HG02938 (cell line): Measurements from ENCODE around the gene RAC2.
"Not testable (repeated sequence)": the region's sequence is repeated elsewhere in the genome, so short reads cannot be mapped to it uniquely, and the experiment has no call there.

Experiments
- ATAC-seq: cut with Tn5 transposase; IDR thresholded peaks from one replicate; pipeline ENCODE4 v1.9.1; 2021; ENCODE audit warnings: mild to moderate bottlenecking, moderate library complexity; ENCODE audit not compliant: unreplicated experiment

The RAC2 gene

DNA sequence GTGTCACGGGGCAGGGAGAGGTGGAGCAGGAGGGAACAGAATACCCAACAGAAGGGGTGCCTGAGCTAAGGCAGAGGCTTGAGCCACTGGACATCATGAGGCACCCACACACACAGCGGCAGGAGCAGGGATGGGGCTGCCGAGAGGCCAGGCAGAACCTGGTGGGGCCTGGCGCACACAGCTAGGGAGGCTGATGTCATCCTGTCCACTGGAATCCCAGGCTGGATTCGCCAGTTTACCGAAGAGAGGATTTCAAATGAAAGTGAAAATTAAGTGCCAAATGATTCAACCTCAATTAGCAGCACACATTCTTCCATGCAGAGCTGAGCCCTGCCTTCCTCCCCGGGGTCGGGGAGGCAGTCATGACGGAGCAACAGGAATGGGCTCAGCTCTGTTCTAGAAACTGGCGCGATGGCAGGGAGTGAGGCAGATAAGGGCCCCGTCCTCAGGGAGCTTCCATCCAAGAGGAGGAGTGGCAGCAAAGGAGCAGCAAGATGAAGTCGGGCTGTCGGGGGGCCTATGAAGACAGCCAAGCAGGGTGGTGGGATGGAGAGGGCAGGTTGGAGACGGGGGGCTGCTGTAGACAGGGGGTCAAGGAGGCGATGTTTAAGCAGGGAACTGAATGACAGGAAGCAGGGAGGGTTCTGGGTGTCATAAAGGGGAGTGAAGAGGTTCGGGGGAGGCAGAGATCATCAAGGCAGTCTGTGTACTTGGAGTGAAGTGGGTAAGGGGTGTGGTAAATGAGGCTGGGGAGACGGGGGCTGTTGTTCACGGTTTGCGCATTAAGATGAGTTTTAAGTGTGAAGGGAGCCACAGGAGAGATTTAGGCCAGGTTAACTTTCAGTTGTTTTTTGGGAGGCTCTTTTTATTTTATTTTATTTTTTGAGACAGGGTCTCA is 6.4 kb downstream of the RAC2 start:
- ATAC-seq, result no peak

DNA sequence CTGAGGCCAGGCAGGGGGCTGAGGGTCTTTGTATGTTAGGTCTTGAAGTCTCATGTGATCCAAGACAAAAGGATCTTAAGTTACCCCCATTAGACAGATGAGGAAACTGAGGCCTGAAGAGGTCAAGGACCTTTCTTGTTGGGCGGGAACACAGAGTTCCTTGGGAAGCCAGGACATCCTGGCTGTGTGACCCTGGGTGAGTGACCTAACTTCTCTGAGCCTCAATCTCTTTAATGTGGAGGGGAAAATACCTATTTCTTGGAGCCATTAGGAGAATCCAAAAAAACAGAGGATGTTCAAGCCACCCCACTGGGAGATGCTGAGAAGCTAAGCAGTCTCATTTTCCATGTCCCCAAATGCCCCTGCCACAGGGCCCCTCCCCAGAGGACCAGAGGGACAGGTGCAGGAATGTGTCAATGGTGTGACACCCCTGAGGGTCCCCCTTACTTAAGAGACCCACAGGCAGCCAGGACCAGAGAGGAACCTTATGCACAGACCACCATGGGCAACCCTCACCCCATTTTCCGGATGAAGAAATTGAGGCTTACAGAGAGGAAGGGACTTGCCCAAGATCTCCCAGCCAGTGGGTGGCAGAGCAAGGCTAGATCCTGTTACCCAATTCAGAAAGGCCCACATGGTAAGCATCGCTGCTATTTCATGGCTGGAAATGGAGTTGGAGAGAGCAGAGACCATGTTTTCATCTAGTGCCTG is 8.0 kb downstream of the RAC2 start:
- ATAC-seq, result no peak

DNA sequence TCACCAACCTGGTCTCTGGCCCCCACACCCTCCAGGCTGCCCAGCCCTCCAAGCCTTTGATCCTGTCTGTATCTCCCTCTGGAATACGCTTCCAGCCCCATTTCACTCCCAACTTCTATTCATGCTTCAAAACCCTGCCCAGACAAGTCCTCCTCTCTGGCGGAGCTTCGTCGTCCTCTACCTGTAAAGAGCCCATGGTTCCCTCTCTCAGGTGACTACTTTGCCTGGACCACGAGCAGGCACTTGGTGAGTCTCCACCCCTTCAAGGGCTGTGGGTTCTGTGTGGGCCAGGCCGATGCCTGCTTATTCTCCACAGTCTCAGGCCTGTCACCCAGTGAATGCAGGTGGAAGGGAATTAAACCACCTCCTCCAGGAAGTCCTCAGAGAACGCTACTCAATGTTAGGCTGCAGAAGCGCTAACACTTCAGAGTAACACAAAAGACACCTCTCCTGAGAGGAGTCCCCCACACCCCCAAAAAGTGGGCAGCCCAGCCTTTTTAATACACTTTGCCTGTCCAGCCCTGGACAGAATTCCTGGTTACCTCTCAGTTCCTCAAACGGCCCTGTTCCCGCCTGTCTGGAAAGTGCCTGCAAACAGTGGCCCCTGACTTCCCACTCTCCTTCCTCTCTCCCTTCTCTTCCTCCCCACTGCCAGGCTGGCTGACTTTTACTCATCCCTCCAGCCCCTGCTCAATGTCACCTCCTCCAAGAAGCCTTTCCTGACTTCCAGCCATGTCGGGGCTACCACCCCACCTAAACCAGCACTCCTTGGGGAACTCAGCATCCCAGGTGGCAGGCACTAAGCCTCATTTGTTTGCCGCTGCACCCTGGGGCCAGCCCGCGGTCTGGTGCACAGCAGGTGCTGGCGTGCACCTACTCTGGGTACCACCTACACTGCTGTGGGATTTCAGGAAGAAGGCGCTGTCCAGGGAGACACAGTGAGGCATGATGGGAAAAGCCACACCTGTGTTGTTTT is 9.0 kb downstream of the RAC2 start:
- no peak for ATAC-seq

DNA sequence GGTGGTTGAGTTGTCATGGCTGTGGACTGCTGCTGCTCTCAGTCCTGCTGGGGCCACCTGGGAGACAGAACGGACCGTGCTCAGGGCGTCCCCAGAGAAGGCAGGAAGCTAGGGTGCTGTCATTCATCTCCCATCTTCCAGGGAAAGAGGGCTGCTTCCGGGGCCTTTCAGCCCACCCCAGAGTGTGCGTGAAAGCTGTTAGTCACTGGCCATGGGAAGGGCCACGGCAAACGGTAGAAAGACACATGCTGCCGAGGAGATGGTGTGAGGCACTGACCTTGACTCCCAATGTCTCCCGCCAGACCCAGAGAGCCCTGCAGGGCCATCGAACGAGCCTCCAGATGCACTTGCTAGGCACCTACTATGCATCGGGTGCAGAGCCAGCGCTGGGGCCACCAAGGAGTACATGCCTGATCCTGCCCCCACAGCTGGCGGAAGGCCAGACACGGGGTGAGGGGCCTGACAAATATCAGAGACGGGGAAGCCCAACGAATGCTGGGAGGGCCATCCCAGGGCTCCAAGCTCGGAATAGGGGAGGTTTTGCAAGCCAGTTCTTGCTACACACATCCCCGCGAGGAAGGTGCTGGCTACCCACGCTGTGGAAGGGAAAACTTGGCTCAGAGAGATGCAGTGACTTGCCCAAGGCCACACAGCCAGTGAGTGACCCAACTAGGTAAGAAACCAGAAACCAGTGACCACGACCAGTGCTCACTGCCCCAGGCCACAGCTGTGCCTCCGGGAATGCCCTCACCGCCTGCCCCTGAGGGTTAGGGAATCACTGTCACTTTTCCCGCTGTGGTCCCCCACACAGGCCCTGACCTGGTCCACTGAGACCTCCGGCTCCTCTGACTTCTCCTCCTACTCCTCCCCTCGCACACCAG is 10.1 kb downstream of the RAC2 start:
- no peak for ATAC-seq

DNA sequence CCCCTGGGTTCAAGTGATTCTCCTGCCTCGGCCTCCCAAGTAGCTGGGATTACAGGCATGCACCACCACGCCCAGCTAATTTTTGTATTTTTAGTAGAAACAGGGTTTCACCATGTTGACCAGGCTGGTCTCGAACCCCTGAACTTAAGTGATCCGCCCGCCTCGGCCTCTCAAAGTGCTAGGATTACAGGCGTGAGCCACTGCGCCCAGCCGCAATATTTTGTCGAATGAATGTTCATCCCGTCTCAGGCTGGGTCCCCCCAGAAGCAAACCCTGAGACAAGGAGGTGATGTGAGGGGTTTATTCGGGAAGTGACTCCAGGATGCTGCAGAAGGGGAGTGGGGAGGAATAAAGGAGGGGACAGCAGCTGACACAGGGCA is 10.7 kb downstream of the RAC2 start:
- not testable (repeated sequence) for ATAC-seq

DNA sequence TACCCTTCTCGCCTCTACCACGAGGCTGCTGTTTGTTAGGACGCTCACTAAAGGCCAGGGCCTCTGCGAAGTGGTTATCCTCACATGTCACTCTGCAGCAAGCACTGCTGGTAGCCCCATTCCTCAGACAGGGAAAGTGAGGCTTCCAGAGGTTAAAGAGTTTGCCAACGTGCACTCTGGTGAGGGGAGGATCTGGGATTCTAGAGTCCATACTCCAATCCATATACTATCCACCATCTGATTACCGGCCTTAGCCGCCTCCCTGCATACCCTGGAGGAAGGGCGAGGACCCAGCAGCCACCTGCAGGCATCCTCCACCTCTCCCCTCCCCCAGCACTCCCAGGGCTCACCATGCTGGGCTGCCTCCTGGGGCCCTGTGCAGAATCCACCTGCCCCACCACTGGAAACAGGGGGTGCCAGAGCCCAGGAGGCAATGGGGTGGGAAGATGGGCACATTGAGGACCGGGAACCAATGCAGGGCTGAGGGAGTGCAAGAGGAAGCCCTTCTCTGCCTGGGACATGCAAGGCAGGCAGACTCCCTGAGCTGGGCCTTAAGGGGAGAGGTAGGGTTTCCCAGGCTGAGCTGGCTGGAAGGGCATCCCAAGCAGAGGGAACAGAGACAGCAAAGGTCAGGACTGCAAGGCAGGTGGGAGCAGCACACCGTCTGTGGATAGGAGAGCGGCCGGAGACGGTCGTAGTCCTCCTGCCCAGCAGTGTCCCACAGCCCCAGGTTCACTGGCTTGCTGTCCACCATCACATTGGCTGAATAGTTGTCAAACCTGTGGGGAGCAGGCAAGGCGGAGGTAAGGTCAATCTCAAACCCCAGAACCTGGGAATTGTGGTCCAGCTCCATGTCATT is 11.7 kb downstream of the RAC2 start:
- ATAC-seq, result no peak

DNA sequence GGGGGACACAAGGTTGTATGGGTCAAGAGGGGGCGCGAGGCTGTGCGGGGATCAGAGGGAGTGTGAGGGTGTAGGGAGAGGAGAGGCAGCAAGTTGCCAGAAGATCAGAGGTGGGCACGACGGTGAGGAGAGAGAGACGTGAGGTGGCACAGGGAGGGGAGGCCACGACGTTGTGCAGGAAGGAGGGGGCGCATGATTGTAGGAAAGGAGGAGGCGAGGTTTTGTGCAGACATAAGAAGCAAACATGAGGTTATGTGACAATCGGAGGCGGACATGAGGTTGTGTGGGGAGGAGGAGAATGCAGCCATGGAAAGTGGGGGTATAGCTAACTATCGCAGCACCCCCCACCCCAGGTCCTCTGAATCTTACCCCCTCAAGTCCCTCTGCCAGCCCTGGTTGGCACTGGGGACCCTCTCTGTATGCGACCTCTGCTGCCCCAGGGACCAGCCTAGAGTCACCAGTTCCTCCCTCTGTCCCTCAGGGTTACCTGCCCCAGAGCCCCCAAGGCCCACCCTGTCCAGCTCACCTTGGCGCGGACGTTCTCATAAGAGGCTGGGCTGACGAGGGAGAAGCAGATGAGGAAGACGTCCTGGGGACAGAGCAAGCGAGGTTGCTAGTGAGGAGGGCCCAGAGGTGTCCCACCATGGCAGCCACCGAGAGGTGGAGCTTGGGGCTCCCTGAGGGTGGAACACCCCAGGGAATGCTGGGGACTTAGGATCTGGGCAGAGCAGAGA is 12.5 kb downstream of the RAC2 start:
- no peak for ATAC-seq

DNA sequence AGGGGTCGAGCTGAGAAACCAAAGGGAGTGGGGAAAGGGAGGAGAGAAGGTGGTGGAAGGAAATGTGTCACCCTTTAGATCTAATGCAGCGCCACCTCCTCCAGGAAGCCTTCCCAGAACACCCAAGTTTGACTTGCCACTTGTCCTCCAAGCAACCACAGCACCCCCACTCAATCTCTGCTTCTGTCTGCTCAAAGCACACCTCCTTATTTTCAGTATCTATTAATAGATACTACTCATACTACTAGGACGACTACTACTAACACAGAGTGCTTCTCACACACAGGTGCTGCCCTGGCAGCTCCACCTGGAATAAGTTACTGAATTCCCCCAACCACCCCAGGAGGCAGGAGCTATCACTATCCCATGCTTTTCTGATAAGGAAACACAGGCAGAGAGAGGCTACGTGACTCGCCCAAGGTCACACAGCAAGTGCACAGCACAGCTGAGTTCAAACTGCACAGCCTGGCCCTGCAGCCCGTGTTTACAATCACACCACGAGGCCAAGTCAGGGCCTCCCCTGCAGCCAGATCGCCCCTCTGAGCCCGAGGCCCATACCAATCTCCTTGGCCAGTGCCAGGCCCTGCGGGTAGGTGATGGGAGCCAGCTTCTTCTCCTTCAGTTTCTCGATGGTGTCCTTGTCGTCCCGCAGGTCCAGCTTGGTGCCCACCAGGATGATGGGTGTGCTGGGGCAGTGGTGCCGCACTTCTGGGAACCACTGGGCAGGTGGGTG is 13.2 kb downstream of the RAC2 start:
- ATAC-seq, result no peak

DNA sequence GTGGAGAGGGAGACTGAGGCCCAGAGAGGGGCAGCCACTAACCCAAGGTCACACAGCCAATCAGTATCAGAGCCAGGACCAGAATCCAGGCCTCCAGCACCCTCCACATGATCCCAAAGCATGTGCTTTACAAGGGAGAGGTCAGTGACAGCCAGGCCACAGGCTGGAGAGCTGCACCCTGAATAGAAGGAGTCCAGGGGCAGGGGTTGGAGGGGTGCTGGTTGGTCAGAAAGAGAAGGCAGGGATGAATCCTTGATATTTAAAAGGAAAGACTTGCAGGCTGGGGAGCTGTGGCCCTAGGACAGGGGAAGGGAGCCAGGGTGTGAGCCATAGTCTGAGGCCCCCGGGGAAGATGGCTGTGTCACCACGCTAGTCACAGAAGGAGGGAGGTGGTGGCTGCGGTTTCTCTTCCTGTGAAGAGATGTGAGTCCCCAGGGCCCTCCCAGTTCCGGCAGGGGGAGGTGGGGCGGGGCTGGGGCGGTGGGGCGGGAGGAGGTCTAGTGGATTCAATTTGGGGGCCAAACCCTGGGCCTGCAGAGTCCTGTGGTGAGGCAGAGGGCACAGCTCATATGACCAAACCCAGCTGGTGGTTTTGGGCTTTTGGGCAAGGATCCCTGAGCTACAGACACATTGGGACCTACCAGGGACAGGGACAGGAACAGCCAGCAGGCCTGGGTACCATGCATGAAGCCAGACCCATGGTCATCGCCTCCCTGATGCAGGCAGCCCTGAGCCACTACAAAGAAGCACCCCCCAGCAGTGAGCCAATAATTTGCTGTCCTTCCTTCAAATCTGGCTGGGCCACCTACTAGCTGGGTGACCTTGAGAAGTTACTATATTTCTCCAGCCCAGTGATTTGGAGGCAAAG is 14.0 kb downstream of the RAC2 start:
- ATAC-seq, result no peak

DNA sequence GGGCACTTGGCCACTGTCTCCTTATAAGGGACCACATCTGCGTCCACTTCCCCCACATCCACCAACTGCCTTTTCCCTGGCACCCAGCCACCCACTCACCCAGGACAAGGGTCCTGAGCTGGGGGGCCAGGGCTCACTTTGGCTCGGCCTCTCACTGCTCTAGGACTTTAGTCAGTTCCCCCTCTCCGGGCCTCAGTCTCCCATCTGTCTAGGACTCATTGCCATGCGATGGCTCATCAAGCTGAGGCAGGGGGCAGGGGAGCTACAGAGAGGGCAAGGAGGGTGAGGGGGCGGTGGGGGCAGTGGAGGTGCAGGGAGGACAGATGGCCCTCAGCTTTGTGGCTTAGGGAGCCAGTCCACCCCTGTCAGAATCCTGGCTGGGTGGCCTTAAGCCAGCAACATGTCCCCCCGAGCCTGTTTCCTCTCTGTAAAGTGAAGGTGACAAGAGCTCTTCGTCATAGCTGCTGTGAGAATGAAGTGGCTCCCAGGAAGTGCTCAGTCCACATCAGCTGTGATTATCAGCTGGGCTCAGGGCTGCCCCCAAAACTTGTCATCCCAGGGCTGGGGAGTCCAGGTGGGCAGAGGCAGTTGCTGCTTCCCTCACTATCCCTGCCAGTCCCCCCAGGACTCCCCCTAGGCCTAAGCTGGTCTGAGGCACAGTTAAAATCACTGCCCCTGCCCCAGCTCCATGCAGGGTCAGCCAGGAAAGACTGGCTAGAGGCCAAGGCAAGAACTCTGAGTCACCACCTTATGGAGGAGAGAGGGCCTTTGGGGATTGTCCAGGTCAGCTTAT is 14.9 kb downstream of the RAC2 start:
- no peak for ATAC-seq

DNA sequence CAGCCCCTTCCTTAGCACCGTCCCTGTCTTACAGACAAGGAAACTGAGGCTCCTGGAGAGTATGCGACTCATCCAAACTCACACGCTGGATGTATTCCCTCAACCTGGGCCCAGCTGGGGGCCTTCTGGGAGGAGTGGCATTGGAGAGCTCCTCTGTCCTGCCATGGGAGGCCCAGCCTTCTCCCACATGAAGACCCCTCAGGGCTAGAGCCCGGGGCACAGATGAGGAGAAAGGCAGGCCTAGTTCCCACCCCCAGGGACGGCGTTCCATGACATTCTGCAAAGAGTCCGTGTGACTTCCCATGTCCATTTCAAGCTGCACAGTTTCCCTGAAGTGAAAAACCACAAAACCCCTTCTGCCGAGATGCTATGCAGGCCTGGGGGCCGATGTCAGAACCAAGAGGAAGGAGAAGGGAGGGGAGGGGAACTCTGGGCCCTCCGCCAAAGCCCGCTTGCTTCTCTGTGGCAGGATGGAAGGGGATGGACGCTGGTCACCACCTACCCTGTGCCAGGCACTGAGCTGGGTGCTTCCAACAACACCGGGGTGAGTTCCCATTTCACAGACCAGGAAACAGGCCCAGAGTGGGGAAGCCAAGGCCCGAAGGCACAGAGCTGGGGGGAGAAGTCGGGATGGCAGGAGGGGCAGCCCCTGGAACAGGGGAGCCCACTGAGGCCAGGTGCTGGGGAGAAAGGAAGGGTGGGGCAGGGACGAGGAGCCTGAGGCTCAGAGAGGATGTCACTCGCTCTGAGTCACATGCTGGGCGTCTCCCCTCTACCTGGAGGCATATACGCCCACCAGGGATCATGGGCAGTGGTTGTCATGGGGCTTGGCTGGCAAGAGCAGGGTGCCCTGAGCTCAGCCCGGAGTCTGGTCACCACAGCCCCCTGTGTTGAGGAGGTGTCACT is 15.7 kb downstream of the RAC2 start:
- no peak for ATAC-seq

DNA sequence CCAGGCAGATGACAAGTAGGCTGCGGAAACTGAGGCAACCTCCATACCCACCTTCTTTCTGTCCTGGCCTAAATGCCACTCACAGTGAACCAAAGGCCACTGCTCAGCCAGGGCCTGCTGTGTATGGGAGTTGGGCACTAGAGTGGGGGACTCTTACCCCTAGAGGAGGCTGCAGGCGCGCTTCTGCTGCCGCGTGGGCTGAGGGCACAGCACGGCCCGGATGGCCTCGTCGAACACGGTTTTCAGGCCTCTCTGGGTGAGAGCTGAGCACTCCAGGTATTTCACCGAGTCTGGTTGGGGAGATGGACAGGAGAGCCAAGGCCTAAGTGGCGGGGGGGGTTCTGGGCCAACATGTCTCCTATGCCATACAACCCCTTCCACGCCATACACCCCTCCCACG is 17.6 kb downstream of the RAC2 start:
- no peak for ATAC-seq

DNA sequence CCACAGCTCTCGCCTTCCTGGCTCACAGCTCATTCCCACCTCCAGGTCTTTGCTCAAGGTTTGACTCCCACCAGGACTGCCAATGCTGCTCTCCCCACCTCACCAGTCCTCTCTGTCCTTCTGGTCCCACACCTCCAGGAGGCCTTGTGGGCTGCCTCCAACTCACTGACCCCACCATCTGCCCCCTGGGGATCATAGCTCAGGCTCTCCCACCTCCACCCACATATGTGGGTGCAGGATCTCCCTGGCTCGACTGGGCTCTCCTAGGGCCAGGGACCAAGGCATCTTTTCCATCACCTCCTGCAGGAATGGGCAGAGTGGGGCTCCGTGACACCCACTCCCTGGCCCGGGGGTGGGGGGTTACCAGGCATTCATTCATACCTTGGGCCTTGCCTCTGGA is 18.0 kb downstream of the RAC2 start:
- ATAC-seq, result no peak

DNA sequence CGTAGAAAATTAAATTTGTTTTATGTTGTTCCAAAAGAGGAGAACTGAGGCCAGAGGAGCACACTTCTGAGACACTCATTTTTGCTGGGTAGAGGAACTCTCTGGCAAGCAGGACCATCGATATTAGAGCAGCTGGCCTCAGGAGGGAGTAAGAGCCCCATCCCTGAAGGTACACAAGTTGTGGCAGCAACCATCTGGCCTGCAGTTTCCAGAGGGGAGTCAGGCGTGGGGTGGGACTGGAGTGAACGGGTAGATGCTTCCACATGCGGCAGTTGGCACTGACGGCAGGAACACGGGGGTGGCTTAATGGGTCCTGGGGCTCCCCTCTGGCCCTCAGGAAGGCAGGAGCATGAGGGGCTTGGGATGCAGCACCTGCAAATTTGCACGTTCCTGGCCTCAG is 18.6 kb downstream of the RAC2 start:
- ATAC-seq, result no peak

DNA sequence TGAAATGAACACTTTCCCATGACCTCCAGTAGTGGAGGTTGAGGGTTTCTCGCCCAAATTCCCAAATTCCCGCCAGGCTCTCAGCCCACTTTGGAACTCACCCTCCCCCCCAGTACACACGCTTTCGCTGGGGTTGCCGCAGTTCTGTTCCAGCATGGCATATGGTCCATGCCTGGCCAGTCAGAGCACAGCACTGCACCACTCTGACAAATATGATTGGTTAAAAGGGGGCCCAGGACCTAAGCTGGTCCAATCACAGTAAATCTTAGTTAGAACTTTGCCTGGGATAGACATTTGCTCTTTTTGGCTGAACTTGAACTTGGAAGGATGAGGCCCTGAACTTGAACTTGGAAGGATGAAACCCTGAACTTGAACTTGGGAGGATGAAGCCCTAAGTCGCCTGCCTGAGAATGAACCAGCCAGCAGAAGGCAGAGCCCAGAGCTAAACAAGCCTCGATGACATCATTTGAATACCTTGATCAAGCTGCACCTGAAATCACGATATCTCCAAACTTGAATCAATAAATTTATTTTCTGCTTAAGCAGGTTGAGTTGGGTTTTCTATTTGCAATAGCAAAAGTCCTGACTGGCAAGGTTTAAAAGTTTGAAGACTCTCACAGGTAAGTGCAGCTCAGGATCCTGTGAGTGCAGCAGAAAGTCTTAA is 19.2 kb downstream of the RAC2 start:
- no peak for ATAC-seq
